ENCODE data around the gene SOAT2.
A peak's percentile ranks its signal among the peaks of the same experiment; 100 is the strongest.

The SOAT2 gene

GRCh38 chr12:53102883-53103807 lies at the start of gene SOAT2:
Gene SOAT2, plus strand, starts transcription at chr12:53103486. Its CDS starts 92 bp downstream, at chr12:53103578.
- peaks cover 0 to 5% of the 10 kb centered on the region in 2 donors for H3K36me3 ChIP-seq (ENCODE audit: control insufficient read depth in 2 of 2, insufficient read depth in 2 of 2, low read length in 2 of 2)
- H3K27me3 ChIP-seq (ENCODE audit: control insufficient read depth in 1 of 2, insufficient read depth in 2 of 2, low read length in 2 of 2) = no peaks in the 10 kb centered on the region
- H3K9me3 ChIP-seq (ENCODE audit: control insufficient read depth in 2 of 2, low read length in 2 of 2) = no peaks in the 10 kb centered on the region
- no peak within 1 kb of the TSS for H3K9ac ChIP-seq (ENCODE audit: low read length in 2 of 2)
- H3K27ac ChIP-seq (ENCODE audit: low read length) = no peak within 1 kb of the TSS
- peaks cover 17% of the 10 kb centered on the region for H3K4me1 ChIP-seq (ENCODE audit: control insufficient read depth, insufficient read depth, low read length)
- H3K4me3 ChIP-seq (ENCODE audit: low read length in 2 of 2) = no peak within 1 kb of the TSS

GRCh38 chr12:53054112-53054878 lies 49.0 kb upstream of the SOAT2 start:
- H3K4me1 ChIP-seq (ENCODE audit: control insufficient read depth, insufficient read depth, low read length) = peaks cover 65% of the 10 kb centered on the region

GRCh38 chr12:53055471-53056266 lies 47.6 kb upstream of the SOAT2 start:
- peak overlapping the region; percentile 92 for H3K27ac ChIP-seq (ENCODE audit: low read length)
- no peak overlapping the region for H3K9ac ChIP-seq (ENCODE audit: low read length in 2 of 2)
- peaks cover 6 to 29% of the 10 kb centered on the region in 2 donors for H3K36me3 ChIP-seq (ENCODE audit: control insufficient read depth in 2 of 2, insufficient read depth in 2 of 2, low read length in 2 of 2)
- no peaks in the 10 kb centered on the region for H3K27me3 ChIP-seq (ENCODE audit: control insufficient read depth in 1 of 2, insufficient read depth in 2 of 2, low read length in 2 of 2)
- H3K4me1 ChIP-seq (ENCODE audit: control insufficient read depth, insufficient read depth, low read length) = peaks cover 62% of the 10 kb centered on the region
- no peaks in the 10 kb centered on the region for H3K9me3 ChIP-seq (ENCODE audit: control insufficient read depth in 2 of 2, low read length in 2 of 2)
- H3K4me3 ChIP-seq (ENCODE audit: low read length in 2 of 2) = no peak overlapping the region

More at GRCh38 chr12:53054112-53054878, 49.0 kb upstream of the SOAT2 start:
- Histone ChIP-seq H3K27ac (ENCODE audit: low read length) (peak overlapping the region; percentile 92), H3K4me3 (ENCODE audit: low read length in 2 of 2) (peak overlapping the region; percentile 71 to 85), H3K9ac (ENCODE audit: low read length in 2 of 2) (peak overlapping the region; percentile 70 to 73), H3K36me3 (ENCODE audit: control insufficient read depth in 2 of 2, insufficient read depth in 2 of 2, low read length in 2 of 2) (peaks cover 6 to 21% of the 10 kb centered on the region in 2 donors), H3K27me3 (ENCODE audit: control insufficient read depth in 1 of 2, insufficient read depth in 2 of 2, low read length in 2 of 2) (no peaks in the 10 kb centered on the region), H3K9me3 (ENCODE audit: control insufficient read depth in 2 of 2, low read length in 2 of 2) (no peaks in the 10 kb centered on the region)

- Histone ChIP-seq H3K36me3 (ENCODE audit: control insufficient read depth in 2 of 2, insufficient read depth in 2 of 2, low read length in 2 of 2) (peaks cover 6 to 30% of the 10 kb centered on the region in 2 donors), H3K9ac (ENCODE audit: low read length in 2 of 2) (no peak overlapping the region), H3K4me1 (ENCODE audit: control insufficient read depth, insufficient read depth, low read length) (peaks cover 61% of the 10 kb centered on the region), H3K27ac (ENCODE audit: low read length) (peak overlapping the region; percentile 37), H3K9me3 (ENCODE audit: control insufficient read depth in 2 of 2, low read length in 2 of 2) (no peaks in the 10 kb centered on the region), H3K4me3 (ENCODE audit: low read length in 2 of 2) (no peak overlapping the region), H3K27me3 (ENCODE audit: control insufficient read depth in 1 of 2, insufficient read depth in 2 of 2, low read length in 2 of 2) (no peaks in the 10 kb centered on the region)
These were observed 47.0 kb upstream of the SOAT2 start for GRCh38 chr12:53056296-53056695.

- Histone ChIP-seq H3K27me3 (ENCODE audit: control insufficient read depth in 1 of 2, insufficient read depth in 2 of 2, low read length in 2 of 2) (no peaks in the 10 kb centered on the region), H3K36me3 (ENCODE audit: control insufficient read depth in 2 of 2, insufficient read depth in 2 of 2, low read length in 2 of 2) (peaks cover 6 to 35% of the 10 kb centered on the region in 2 donors), H3K4me3 (ENCODE audit: low read length in 2 of 2) (no peak overlapping the region), H3K27ac (ENCODE audit: low read length) (peak overlapping the region; percentile 18), H3K9ac (ENCODE audit: low read length in 2 of 2) (peak overlapping the region in 1 of 2 donors; percentile 13), H3K9me3 (ENCODE audit: control insufficient read depth in 2 of 2, low read length in 2 of 2) (no peaks in the 10 kb centered on the region), H3K4me1 (ENCODE audit: control insufficient read depth, insufficient read depth, low read length) (peaks cover 61% of the 10 kb centered on the region)
These were observed 46.4 kb upstream of the SOAT2 start for GRCh38 chr12:53056901-53057300.

- H3K9ac ChIP-seq (ENCODE audit: low read length in 2 of 2) = peak overlapping the region in 1 of 2 donors; percentile 13
- no peaks in the 10 kb centered on the region for H3K9me3 ChIP-seq (ENCODE audit: control insufficient read depth in 2 of 2, low read length in 2 of 2)
- no peak overlapping the region for H3K4me3 ChIP-seq (ENCODE audit: low read length in 2 of 2)
- H3K4me1 ChIP-seq (ENCODE audit: control insufficient read depth, insufficient read depth, low read length) = peaks cover 61% of the 10 kb centered on the region
- no peak overlapping the region for H3K27ac ChIP-seq (ENCODE audit: low read length)
- H3K27me3 ChIP-seq (ENCODE audit: control insufficient read depth in 1 of 2, insufficient read depth in 2 of 2, low read length in 2 of 2) = no peaks in the 10 kb centered on the region
- H3K36me3 ChIP-seq (ENCODE audit: control insufficient read depth in 2 of 2, insufficient read depth in 2 of 2, low read length in 2 of 2) = peaks cover 11 to 42% of the 10 kb centered on the region in 2 donors
These were observed 45.3 kb upstream of the SOAT2 start for GRCh38 chr12:53057816-53058500.

- Histone ChIP-seq H3K4me3 (ENCODE audit: low read length in 2 of 2) (no peak overlapping the region), H3K36me3 (ENCODE audit: control insufficient read depth in 2 of 2, insufficient read depth in 2 of 2, low read length in 2 of 2) (peaks cover 18 to 49% of the 10 kb centered on the region in 2 donors), H3K27me3 (ENCODE audit: control insufficient read depth in 1 of 2, insufficient read depth in 2 of 2, low read length in 2 of 2) (no peaks in the 10 kb centered on the region), H3K27ac (ENCODE audit: low read length) (no peak overlapping the region), H3K9ac (ENCODE audit: low read length in 2 of 2) (no peak overlapping the region), H3K4me1 (ENCODE audit: control insufficient read depth, insufficient read depth, low read length) (peaks cover 57% of the 10 kb centered on the region), H3K9me3 (ENCODE audit: control insufficient read depth in 2 of 2, low read length in 2 of 2) (no peaks in the 10 kb centered on the region)
These were observed 44.4 kb upstream of the SOAT2 start for GRCh38 chr12:53058674-53059433.

- H3K36me3 ChIP-seq (ENCODE audit: control insufficient read depth in 2 of 2, insufficient read depth in 2 of 2, low read length in 2 of 2) = peaks cover 18 to 52% of the 10 kb centered on the region in 2 donors
These were observed 43.7 kb upstream of the SOAT2 start for GRCh38 chr12:53059434-53060063.

GRCh38 chr12:53060064-53060720 lies 43.1 kb upstream of the SOAT2 start:
- peaks cover 20 to 58% of the 10 kb centered on the region in 2 donors for H3K36me3 ChIP-seq (ENCODE audit: control insufficient read depth in 2 of 2, insufficient read depth in 2 of 2, low read length in 2 of 2)
- H3K9ac ChIP-seq (ENCODE audit: low read length in 2 of 2) = no peak overlapping the region
- H3K27me3 ChIP-seq (ENCODE audit: control insufficient read depth in 1 of 2, insufficient read depth in 2 of 2, low read length in 2 of 2) = no peaks in the 10 kb centered on the region
- no peak overlapping the region for H3K4me3 ChIP-seq (ENCODE audit: low read length in 2 of 2)
- H3K4me1 ChIP-seq (ENCODE audit: control insufficient read depth, insufficient read depth, low read length) = peaks cover 57% of the 10 kb centered on the region
- peak overlapping the region; percentile 41 for H3K27ac ChIP-seq (ENCODE audit: low read length)
- no peaks in the 10 kb centered on the region for H3K9me3 ChIP-seq (ENCODE audit: control insufficient read depth in 2 of 2, low read length in 2 of 2)

More at GRCh38 chr12:53059434-53060063, 43.7 kb upstream of the SOAT2 start:
- H3K9me3 ChIP-seq (ENCODE audit: control insufficient read depth in 2 of 2, low read length in 2 of 2) = no peaks in the 10 kb centered on the region
- H3K4me3 ChIP-seq (ENCODE audit: low read length in 2 of 2) = no peak overlapping the region
- peaks cover 57% of the 10 kb centered on the region for H3K4me1 ChIP-seq (ENCODE audit: control insufficient read depth, insufficient read depth, low read length)
- no peak overlapping the region for H3K9ac ChIP-seq (ENCODE audit: low read length in 2 of 2)
- no peak overlapping the region for H3K27ac ChIP-seq (ENCODE audit: low read length)
- H3K27me3 ChIP-seq (ENCODE audit: control insufficient read depth in 1 of 2, insufficient read depth in 2 of 2, low read length in 2 of 2) = no peaks in the 10 kb centered on the region

Measured in stomach smooth muscle (tissue), 2 donors.